H1 (cell line): ENCODE data around the gene MYL9. TPM values are rescaled to one million over a fixed set of nuclear protein-coding genes. Genes with fewer than 3 reads are reported as not detected.

Experiments
- CTCF ChIA-PET: fragments of 300-600 bp; sonication (Branson Sonifier 250); formaldehyde crosslinking; loops from one replicate; lab custom pipeline; 2021; ENCODE audit not compliant: partially characterized antibody; lab: Charles Lee
- POLR2A ChIA-PET: fragments of 300-600 bp; sonication (Branson Sonifier 250); formaldehyde crosslinking; loops from one replicate; lab custom pipeline; 2021; ENCODE audit warnings: inconsistent platforms; ENCODE audit not compliant: partially characterized antibody; lab: Charles Lee
- DNase-seq, 2 experiments: peaks; one replicate each; pipeline versions ENCODE4 v3.0.0 to v3.0.0-alpha.2; 2010 to 2022; ENCODE audit warnings: low spot score in 2 of 2, low read depth in 1 of 2, mixed read lengths in 1 of 2
- FAIRE-seq: peaks from 2 replicates; lab custom pipeline; 2011; peaks lifted over from hg19 to GRCh38; lab: Jason Lieb, UNC
- H2AFZ ChIP-seq: 2 replicates; pipeline ENCODE4 v1.8.1; 2012; ENCODE audit warnings: low read length, inconsistent platforms
- H2AK5ac ChIP-seq: 2 replicates; pipeline ENCODE4 v1.6.1; 2013; ENCODE audit warnings: low read depth, low read length
- H2BK120ac ChIP-seq: replicated peaks from 2 replicates; pipeline ENCODE3; 2013; ENCODE audit warnings: low read depth, low read length, inconsistent platforms
- H2BK12ac ChIP-seq: 2 replicates; pipeline ENCODE4 v1.6.1; 2013; ENCODE audit warnings: low read depth, low read length
- H2BK15ac ChIP-seq: 2 replicates; pipeline ENCODE4 v1.6.1; 2013; ENCODE audit warnings: low read length
- H2BK20ac ChIP-seq: 2 replicates; pipeline ENCODE4 v1.6.1; 2013; ENCODE audit warnings: low read length
- H2BK5ac ChIP-seq: 2 replicates; pipeline ENCODE4 v1.6.1; 2013; ENCODE audit warnings: low read depth, low read length
- H3K14ac ChIP-seq: 2 replicates; pipeline ENCODE4 v1.6.1; 2013; ENCODE audit warnings: inconsistent platforms; ENCODE audit not compliant: insufficient read length
- H3K18ac ChIP-seq: 2 replicates; pipeline ENCODE4 v1.6.1; 2013; ENCODE audit warnings: low read length; ENCODE audit errors: extremely low read depth
- H3K23ac ChIP-seq: 2 replicates; pipeline ENCODE4 v1.6.1; 2013; ENCODE audit warnings: inconsistent platforms; ENCODE audit not compliant: insufficient read length
- H3K23me2 ChIP-seq: 2 replicates; pipeline ENCODE4 v1.6.1; 2013; ENCODE audit warnings: low read depth, low read length
- H3K27ac ChIP-seq: 2 replicates; pipeline ENCODE4 v1.6.1; 2011; ENCODE audit warnings: low read depth, low read length, inconsistent platforms
- H3K27me3 ChIP-seq, 4 experiments: replicated peaks in 1 of 4; 1 replicate in 1 of 4; 2 replicates in 3 of 4; pipeline versions ENCODE4 v1.6.1 to v1.8.1; 2011 to 2013; ENCODE audit warnings: low read length in 3 of 4, mild to moderate bottlenecking in 3 of 4, inconsistent platforms in 2 of 4, mixed read lengths in 2 of 4, moderate library complexity in 1 of 4; ENCODE audit not compliant: control insufficient read depth in 3 of 4, insufficient read depth in 3 of 4; ENCODE audit errors: extremely low read depth in 1 of 4
- H3K36me3 ChIP-seq, 4 experiments: 2 replicates each; pipeline versions ENCODE4 v1.6.1 to v1.8.1; 2011 to 2013; ENCODE audit warnings: mild to moderate bottlenecking in 4 of 4, low read length in 3 of 4, moderate library complexity in 2 of 4, control low read depth in 1 of 4, inconsistent platforms in 1 of 4; ENCODE audit not compliant: insufficient read depth in 4 of 4, control insufficient read depth in 2 of 4
- H3K4ac ChIP-seq: replicated peaks from 2 replicates; pipeline ENCODE3; 2013; ENCODE audit warnings: low read length, low read depth, mixed read lengths, inconsistent platforms; ENCODE audit not compliant: insufficient read length
- H3K4me1 ChIP-seq, 4 experiments: replicated peaks in 1 of 4; 1 replicate in 1 of 4; 2 replicates in 3 of 4; pipeline versions ENCODE4 v1.6.1 to v1.8.1; 2011 to 2013; ENCODE audit warnings: low read length in 3 of 4, inconsistent platforms in 2 of 4, mixed read lengths in 1 of 4; ENCODE audit not compliant: insufficient read depth in 4 of 4, control insufficient read depth in 3 of 4
- H3K4me2 ChIP-seq, 2 experiments: 2 replicates each; pipeline versions ENCODE4 v1.6.1 to v1.8.1; 2011 to 2013; ENCODE audit warnings: low read depth in 2 of 2, low read length in 2 of 2, control low read depth in 1 of 2, inconsistent platforms in 1 of 2, mild to moderate bottlenecking in 1 of 2; ENCODE audit not compliant: insufficient read depth in 1 of 2
- H3K4me3 ChIP-seq, 4 experiments: fragments of 200-600, 300-600 bp in 1 of 4; sonication (generic), shearing (Covaris generic), sonication (Bioruptor Twin) in 1 of 4; 2 replicates each; pipeline versions ENCODE4 v1.5.1 to v1.8.1; 2011 to 2016; ENCODE audit warnings: low read length in 4 of 4, low read depth in 3 of 4, control low read depth in 2 of 4, inconsistent platforms in 2 of 4, mild to moderate bottlenecking in 2 of 4, mixed read lengths in 1 of 4, moderate library complexity in 1 of 4; ENCODE audit not compliant: insufficient read depth in 2 of 4; ENCODE audit errors: extremely low read depth in 1 of 4
- H3K56ac ChIP-seq: replicated peaks from 2 replicates; pipeline ENCODE3; 2013; ENCODE audit warnings: low read depth, mild to moderate bottlenecking, mixed read lengths, low read length, inconsistent platforms; ENCODE audit not compliant: insufficient read length
- H3K79me1 ChIP-seq: 2 replicates; pipeline ENCODE4 v1.6.1; 2013; ENCODE audit warnings: low read depth, low read length, control low read depth
- H3K79me2 ChIP-seq, 2 experiments: 2 replicates each; pipeline versions ENCODE4 v1.6.1 to v1.8.1; 2012 to 2013; ENCODE audit warnings: low read length in 2 of 2, mild to moderate bottlenecking in 2 of 2, inconsistent platforms in 1 of 2; ENCODE audit not compliant: insufficient read depth in 2 of 2, control insufficient read depth in 1 of 2
- H3K9ac ChIP-seq, 4 experiments: replicated peaks in 1 of 4; 1 replicate in 1 of 4; 2 replicates in 3 of 4; pipeline versions ENCODE4 v1.6.1 to v1.8.1; 2011 to 2013; ENCODE audit warnings: low read depth in 3 of 4, low read length in 3 of 4, control low read depth in 2 of 4, mild to moderate bottlenecking in 2 of 4, moderate library complexity in 2 of 4, inconsistent platforms in 1 of 4; ENCODE audit errors: extremely low read depth in 1 of 4
- H3K9me3 ChIP-seq, 2 experiments: 2 replicates each; pipeline versions ENCODE4 v1.6.1 to v1.8.1; 2012 to 2013; ENCODE audit warnings: mild to moderate bottlenecking in 2 of 2, moderate library complexity in 2 of 2, control low read depth in 1 of 2, inconsistent platforms in 1 of 2, low read depth in 1 of 2, low read length in 1 of 2, mixed read lengths in 1 of 2; ENCODE audit not compliant: insufficient read depth in 2 of 2
- H4K20me1 ChIP-seq, 2 experiments: replicated peaks in 1 of 2; 2 replicates each; pipeline versions ENCODE3 to v1.8.1; 2011 to 2013; ENCODE audit warnings: inconsistent platforms in 2 of 2, low read length in 2 of 2, mild to moderate bottlenecking in 1 of 2; ENCODE audit not compliant: insufficient read depth in 2 of 2, control insufficient read depth in 1 of 2
- H4K5ac ChIP-seq: 2 replicates; pipeline ENCODE4 v1.6.1; 2013; ENCODE audit warnings: low read length, low read depth, mixed read lengths, inconsistent platforms; ENCODE audit not compliant: insufficient read length
- H4K8ac ChIP-seq: 2 replicates; pipeline ENCODE4 v1.8.0; 2013; ENCODE audit warnings: mild to moderate bottlenecking, moderate library complexity, low read length, inconsistent platforms; ENCODE audit not compliant: insufficient read depth; ENCODE audit errors: extremely low read depth
- H4K91ac ChIP-seq: replicated peaks from 2 replicates; pipeline ENCODE3; 2013; ENCODE audit warnings: low read length, mixed read lengths, inconsistent platforms; ENCODE audit not compliant: insufficient read length
- BCL11A ChIP-seq, 2 experiments: IDR thresholded peaks; one replicate each; pipeline ENCODE4 v1.6.1; 2011; ENCODE audit warnings: low read depth in 2 of 2, low read length in 2 of 2, mild to moderate bottlenecking in 2 of 2
- BRCA1 ChIP-seq: IDR thresholded peaks from 2 replicates; pipeline ENCODE4 v1.6.1; 2012; ENCODE audit warnings: low read depth, low read length, improper control_type of control experiment
- CBX5 ChIP-seq: fragments of 300-800, 300-1000 bp; sonication (generic); IDR thresholded peaks from 2 replicates; pipeline ENCODE4 v1.7.1; 2016; ENCODE audit warnings: antibody characterized with exemption, low read length, low read depth
- CHD2 ChIP-seq: IDR thresholded peaks from 2 replicates; pipeline ENCODE4 v1.6.1; 2012; ENCODE audit warnings: low read length, improper control_type of control experiment
- CREB1 ChIP-seq: IDR thresholded peaks from 2 replicates; pipeline ENCODE4 v1.6.1; 2012; ENCODE audit warnings: inconsistent platforms
- JUN ChIP-seq: IDR thresholded peaks from 2 replicates; pipeline ENCODE4 v1.6.1; 2011; ENCODE audit warnings: low read depth, mild to moderate bottlenecking, improper control_type of control experiment, low read length
- JUND ChIP-seq: IDR thresholded peaks from 2 replicates; pipeline ENCODE4 v1.6.1; 2011; ENCODE audit warnings: mild to moderate bottlenecking, improper control_type of control experiment, low read length
- KDM4A ChIP-seq: IDR thresholded peaks from one replicate; pipeline ENCODE4 v1.7.1; 2012; ENCODE audit warnings: low read depth, mild to moderate bottlenecking, moderate library complexity, low read length, inconsistent platforms; ENCODE audit not compliant: severe bottlenecking
- MAFK ChIP-seq: IDR thresholded peaks from 2 replicates; pipeline ENCODE4 v1.6.1; 2012; ENCODE audit warnings: low read depth, mild to moderate bottlenecking, improper control_type of control experiment, low read length
- NRF1 ChIP-seq: IDR thresholded peaks from 2 replicates; pipeline ENCODE4 v1.6.1; 2011; ENCODE audit warnings: mild to moderate bottlenecking, low read depth, low read length, improper control_type of control experiment
- PHF8 ChIP-seq: fragments of 200-600 bp; sonication (generic); conservative IDR thresholded peaks from 2 replicates; pipeline ENCODE4 v1.7.1; 2012; ENCODE audit warnings: low read depth, mild to moderate bottlenecking, inconsistent platforms, low read length, moderate library complexity
- POLR2A ChIP-seq, 2 experiments: IDR thresholded peaks; 1 replicate in 1 of 2; 2 replicates in 1 of 2; pipeline ENCODE4 v1.6.1; 2011; ENCODE audit warnings: low read depth in 2 of 2, low read length in 2 of 2, mild to moderate bottlenecking in 2 of 2; ENCODE audit errors: control extremely low read depth in 1 of 2
- TBP ChIP-seq: IDR thresholded peaks from 2 replicates; pipeline ENCODE4 v1.6.1; 2011; ENCODE audit warnings: low read depth, low read length, improper control_type of control experiment
- WGBS, 2 experiments: shearing (Covaris generic) in 1 of 2; methylation state at CpG; one replicate each; pipeline versions ENCODE4 v1.1.6 to v1.1.7; 2013 to 2015; ENCODE audit warnings: low lambda C conversion rate in 2 of 2, mixed read lengths in 2 of 2, inconsistent platforms in 1 of 2, low coverage in 1 of 2, missing lambda C conversion rate in 1 of 2; ENCODE audit not compliant: insufficient replicate concordance in 2 of 2, insufficient coverage in 1 of 2, insufficient read length in 1 of 2; ENCODE audit errors: extremely low coverage in 1 of 2, missing lambda C conversion rate in 1 of 2; 5-methylcytosine and 5-hydroxymethylcytosine counted together
- polyA plus RNA-seq, 7 experiments: library from polyadenylated mRNA; depleted of rRNA in 3 of 7; stranded (reverse) in 5 of 7; unstranded in 2 of 7; fragments of >200 nt in 5 of 7; fragments of 200-250 nt in 2 of 7; gene quantifications; 1 replicate in 5 of 7; 2 replicates in 1 of 7; 4 replicates in 1 of 7; pipeline versions ENCODE4 v1.2.1 to v1.2.3, GENCODE V29; 2011 to 2013; ENCODE audit warnings: missing spikeins in 2 of 7, mixed read lengths in 2 of 7
- total RNA-seq: library from RNA; stranded (reverse); fragmentation: NEBNext Ultra II Directional; extraction: Animal tissue kit (Norgen Biotek cat#: 25700); gene quantifications from 2 replicates; pipeline ENCODE4 v1.2.1, GENCODE V29; 2021
- TF ChIP-seq, protein P1 (sequence below): IDR thresholded peaks from 2 replicates; pipeline ENCODE4 v1.6.1; 2012; ENCODE audit warnings: inconsistent platforms

MYL9 gene
- total and polyA plus RNA-seq, 2 of the 8 experiments (the other 6 are each of a cell fraction or from before 2014, with no cell fraction given), result 26.8 to 193 TPM

DNA sequence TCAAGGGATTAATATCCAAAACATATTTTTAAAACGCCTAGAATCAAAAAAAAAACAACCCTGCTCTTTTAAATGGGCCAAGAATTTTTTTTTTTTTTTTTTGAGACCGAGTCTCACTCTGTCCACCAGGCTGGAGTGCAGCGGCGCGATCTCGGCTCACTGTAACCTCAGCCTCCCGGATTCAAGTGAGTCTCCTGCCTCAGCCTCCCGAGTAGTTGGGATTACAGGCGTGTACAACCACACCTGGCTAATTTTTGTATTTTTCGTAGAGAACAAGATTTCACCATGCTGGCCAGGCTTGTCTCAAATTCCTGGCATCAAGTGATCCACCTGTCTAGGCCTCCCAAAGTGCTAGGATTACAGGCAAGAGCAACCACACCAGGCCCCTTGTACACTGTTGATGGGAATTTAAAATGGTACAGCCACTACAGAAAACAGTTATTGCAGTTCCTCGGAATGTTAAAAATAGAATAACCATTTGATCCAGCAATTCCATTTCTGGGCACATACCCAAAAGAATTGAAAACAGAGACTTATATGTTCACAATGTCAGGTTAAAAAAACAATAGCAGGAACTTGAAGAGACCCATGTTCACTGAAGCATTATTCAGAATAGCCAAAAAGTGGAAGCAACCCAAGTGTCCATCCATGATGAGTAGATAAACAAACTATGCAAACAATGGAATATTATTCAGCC lies 3.1 kb upstream of the MYL9 start:
- no peak overlapping the region for H3K56ac ChIP-seq
- ChIA-PET CTCF (interaction anchor here (0.7 to 2.8 kb wide), 4 partner anchors 9 to 206 kb away, joined by 3 to 11 read pairs (median 4); no protein-coding TSS in a partner anchor), POLR2A (no interaction called here)
- no peak overlapping the region for H2AFZ ChIP-seq
- H2BK15ac ChIP-seq, result no peak overlapping the region
- H3K4me1 ChIP-seq, result peaks cover 0 to 21% (median 19%) of the 10 kb centered on the region in 4 experiments; a peak in 6 of 7 replicates
- no peak overlapping the region for H3K4me2 ChIP-seq
- H4K8ac ChIP-seq, result no peak overlapping the region
- H3K18ac ChIP-seq, result no peak overlapping the region
- no peak overlapping the region for H3K9ac ChIP-seq
- H3K4me3 ChIP-seq, result no peak overlapping the region
- H2BK5ac ChIP-seq, result no peak overlapping the region
- H2BK120ac ChIP-seq, result no peak overlapping the region
- H3K23ac ChIP-seq, result no peak overlapping the region
- H3K36me3 ChIP-seq, result no peaks in the 10 kb centered on the region
- no peak overlapping the region for H2AK5ac ChIP-seq
- peaks cover 2% of the 10 kb centered on the region in 2 experiments for H4K20me1 ChIP-seq
- H3K79me2 ChIP-seq, result peaks cover 0 to 5% of the 10 kb centered on the region in 2 experiments; a peak in 1 of 4 replicates
- no peaks in the 10 kb centered on the region for H3K9me3 ChIP-seq
- H3K4ac ChIP-seq, result no peak overlapping the region
- no peak overlapping the region for H2BK12ac ChIP-seq
- DNase-seq, result no peak
- no peak overlapping the region for H2BK20ac ChIP-seq
- H3K27me3 ChIP-seq, result no peaks in the 10 kb centered on the region
- H4K91ac ChIP-seq, result no peak overlapping the region
- H4K5ac ChIP-seq, result no peak overlapping the region
- H3K27ac ChIP-seq, result no peak overlapping the region
- no peak overlapping the region for H3K14ac ChIP-seq
- no peak for FAIRE-seq
- peaks cover 8% of the 10 kb centered on the region for H3K79me1 ChIP-seq
- H3K23me2 ChIP-seq, result peaks cover 9% of the 10 kb centered on the region; the same call in 1 of the 2 replicates
- 89% methylated on average over 11 of the region's 11 CpGs; no CpG with 5 or more reads in 1 of the 2 experiments for WGBS, 2 experiments
- TF ChIP-seq POLR2A (IDR thresholded peaks at IDR 0.05; ENCODE audit: control extremely low read depth in 1 of 2, low read depth in 2 of 2, low read length in 2 of 2) (no peak), CBX5 (no peak), JUN (no peak), CREB1 (no peak), JUND (no peak), CHD2 (no peak), BRCA1 (no peak), BCL11A (IDR thresholded peaks at IDR 0.05; ENCODE audit: low read depth in 2 of 2, low read length in 2 of 2) (no peak), MAFK (no peak), NRF1 (no peak), KDM4A (no peak), TBP (no peak), PHF8 (no peak)
- TF ChIP-seq, protein P1, sequence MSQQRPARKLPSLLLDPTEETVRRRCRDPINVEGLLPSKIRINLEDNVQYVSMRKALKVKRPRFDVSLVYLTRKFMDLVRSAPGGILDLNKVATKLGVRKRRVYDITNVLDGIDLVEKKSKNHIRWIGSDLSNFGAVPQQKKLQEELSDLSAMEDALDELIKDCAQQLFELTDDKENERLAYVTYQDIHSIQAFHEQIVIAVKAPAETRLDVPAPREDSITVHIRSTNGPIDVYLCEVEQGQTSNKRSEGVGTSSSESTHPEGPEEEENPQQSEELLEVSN, result no peak
